GM10248 (cell line): ENCODE measurements around the gene PRR15L.
"Not testable (repeated sequence)": the region's sequence is repeated elsewhere in the genome, so short reads cannot be mapped to it uniquely, and the experiment has no call there.

Experiments
- CTCF ChIA-PET: fragments of 300-600 bp; sonication (Branson Sonifier 250); formaldehyde crosslinking; extraction: SDS; loops from one replicate; lab custom pipeline; 2021; ENCODE audit warnings: antibody characterized with exemption; lab: Yijun Ruan, JAX
- POLR2A ChIA-PET: fragments of 350-650 bp; sonication (Branson Sonifier 250); formaldehyde crosslinking; extraction: SDS; loops from one replicate; lab custom pipeline; 2020; ENCODE audit warnings: antibody characterized with exemption; lab: Yijun Ruan, JAX
- DNase-seq: peaks from one replicate; pipeline ENCODE4 v3.0.0; 2012; ENCODE audit errors: extremely low spot score
- TF ChIP-seq, protein P1 (sequence below): IDR thresholded peaks from 2 replicates; pipeline ENCODE4 v1.5.1; 2012; ENCODE audit warnings: mild to moderate bottlenecking, low read depth; ENCODE audit errors: extremely low read depth, missing control alignments, control extremely low read depth

PRR15L gene

DNA sequence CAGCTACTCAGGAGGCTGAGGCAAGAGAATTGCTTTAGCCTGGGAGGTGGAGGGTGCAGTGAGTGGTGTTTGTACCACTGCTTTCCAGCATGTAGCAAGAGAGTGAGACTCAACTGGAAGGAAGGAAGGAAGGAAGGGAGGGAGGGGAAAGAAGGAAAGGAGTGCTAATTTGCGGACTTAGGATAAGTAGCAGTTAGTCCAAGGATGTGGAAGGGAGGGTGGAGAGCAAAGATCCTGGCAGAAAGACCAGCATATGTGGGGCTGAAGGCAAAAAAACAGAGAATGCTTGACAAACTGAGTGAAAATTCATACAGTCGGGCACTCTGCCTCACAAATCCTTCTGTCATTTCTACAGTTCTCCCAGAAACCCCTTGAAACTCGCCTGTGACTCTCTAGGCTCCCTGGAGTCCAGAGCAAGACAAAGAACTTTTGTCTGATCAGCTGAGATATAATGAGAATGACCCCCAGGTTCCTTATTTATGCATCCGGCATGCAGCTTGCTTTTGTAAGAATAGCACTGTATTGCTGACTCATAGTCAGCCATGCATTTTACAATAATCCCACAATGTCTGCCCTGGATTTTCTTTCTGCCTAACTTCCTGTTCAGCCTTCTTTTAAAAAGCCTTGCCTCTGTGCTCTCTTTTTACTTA, 44.7 kb upstream of the PRR15L start:
- ChIA-PET POLR2A (interaction anchor here (0.6 kb wide), 1 partner anchor 42 kb away, joined by 4 read pairs; no protein-coding TSS in a partner anchor), CTCF (interaction anchor here (0.7 to 14.8 kb wide), 11 partner anchors 12 to 281 kb away, joined by 3 to 143 read pairs (median 5); partner anchors contain the start of genes CDK5RAP3 and PNPO)
- DNase-seq = peak; percentile 68
- TF ChIP-seq, protein P1, sequence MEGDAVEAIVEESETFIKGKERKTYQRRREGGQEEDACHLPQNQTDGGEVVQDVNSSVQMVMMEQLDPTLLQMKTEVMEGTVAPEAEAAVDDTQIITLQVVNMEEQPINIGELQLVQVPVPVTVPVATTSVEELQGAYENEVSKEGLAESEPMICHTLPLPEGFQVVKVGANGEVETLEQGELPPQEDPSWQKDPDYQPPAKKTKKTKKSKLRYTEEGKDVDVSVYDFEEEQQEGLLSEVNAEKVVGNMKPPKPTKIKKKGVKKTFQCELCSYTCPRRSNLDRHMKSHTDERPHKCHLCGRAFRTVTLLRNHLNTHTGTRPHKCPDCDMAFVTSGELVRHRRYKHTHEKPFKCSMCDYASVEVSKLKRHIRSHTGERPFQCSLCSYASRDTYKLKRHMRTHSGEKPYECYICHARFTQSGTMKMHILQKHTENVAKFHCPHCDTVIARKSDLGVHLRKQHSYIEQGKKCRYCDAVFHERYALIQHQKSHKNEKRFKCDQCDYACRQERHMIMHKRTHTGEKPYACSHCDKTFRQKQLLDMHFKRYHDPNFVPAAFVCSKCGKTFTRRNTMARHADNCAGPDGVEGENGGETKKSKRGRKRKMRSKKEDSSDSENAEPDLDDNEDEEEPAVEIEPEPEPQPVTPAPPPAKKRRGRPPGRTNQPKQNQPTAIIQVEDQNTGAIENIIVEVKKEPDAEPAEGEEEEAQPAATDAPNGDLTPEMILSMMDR = no peak

DNA sequence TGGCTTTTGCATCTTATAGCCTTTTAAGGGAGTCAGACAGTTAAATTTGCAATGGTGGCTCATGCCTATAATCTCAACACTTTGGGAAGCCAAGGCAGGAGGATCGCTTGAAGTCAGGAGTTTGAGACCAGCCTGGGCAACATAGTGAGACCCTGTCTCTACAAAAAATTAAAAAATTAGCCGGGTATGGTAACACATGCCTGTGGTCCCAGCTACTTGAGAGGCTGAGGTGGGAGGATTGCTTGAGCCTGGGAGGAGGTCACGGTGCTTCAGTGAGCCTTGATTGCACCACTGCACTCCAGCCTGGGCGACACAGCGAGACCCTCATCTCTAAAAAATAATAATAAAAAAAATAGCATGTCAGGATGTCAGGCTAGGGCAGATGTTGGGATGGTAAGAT, 44.0 kb upstream of the PRR15L start:
- CTCF ChIA-PET = interaction anchor here (0.8 to 14.8 kb wide), 10 partner anchors 13 to 159 kb away, joined by 3 to 143 read pairs (median 6); partner anchors contain the start of genes CDK5RAP3 and PNPO
- POLR2A ChIA-PET, DNase-seq: not testable (repeated sequence)

DNA sequence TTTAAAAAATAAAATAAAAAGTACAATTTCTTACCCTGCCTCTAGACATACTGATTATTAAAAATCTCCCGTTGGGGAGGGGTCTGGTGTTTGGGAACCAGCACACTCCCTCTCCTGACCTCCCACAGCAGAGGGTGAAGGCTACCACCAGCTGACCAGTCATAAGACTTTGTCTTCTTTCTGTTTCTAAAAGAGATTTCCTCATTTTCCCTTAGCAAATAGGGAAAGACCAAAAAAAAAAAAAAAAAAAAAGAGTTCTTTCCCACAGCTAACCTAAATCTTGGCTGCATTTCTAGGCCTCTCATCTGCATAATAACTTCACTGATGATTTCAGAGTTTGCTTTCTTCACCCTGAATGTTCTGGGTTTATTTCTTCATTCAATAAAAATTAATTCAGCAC, 43.5 kb upstream of the PRR15L start:
- POLR2A ChIA-PET = interaction anchor here (0.6 kb wide), 1 partner anchor 16 kb away, joined by 3 read pairs; no protein-coding TSS in a partner anchor
- no peak for DNase-seq
- TF ChIP-seq, protein P1 = no peak
- CTCF ChIA-PET = interaction anchor here (1.1 to 14.8 kb wide), 6 partner anchors 13 to 158 kb away, joined by 3 to 143 read pairs (median 20); partner anchors contain the start of gene CDK5RAP3

DNA sequence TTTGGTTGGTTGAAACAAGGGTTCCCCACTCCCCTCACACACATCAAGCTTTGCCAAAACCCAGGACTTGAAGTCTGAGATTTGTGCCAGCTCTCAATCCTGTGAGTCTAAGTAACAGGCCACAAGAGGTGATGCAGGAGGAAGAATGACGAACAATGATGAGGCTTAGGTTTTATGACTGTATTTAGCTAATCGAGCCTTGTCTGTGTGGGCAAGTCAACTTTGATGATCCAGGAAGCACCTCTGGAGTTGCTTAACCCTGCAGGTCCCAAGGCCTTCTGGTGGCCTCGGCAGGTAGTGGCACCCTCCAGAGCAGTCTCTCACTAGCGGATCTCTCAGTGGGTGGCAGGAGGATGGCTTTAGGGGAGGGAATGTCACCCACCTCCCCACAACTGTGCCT, 41.9 kb upstream of the PRR15L start:
- no peak for DNase-seq
- CTCF ChIA-PET = interaction anchor here (1.0 to 14.8 kb wide), 6 partner anchors 15 to 53 kb away, joined by 3 to 143 read pairs (median 20); partner anchors contain the start of gene CDK5RAP3
- POLR2A ChIA-PET = no interaction called here
- TF ChIP-seq, protein P1 = no peak

DNA sequence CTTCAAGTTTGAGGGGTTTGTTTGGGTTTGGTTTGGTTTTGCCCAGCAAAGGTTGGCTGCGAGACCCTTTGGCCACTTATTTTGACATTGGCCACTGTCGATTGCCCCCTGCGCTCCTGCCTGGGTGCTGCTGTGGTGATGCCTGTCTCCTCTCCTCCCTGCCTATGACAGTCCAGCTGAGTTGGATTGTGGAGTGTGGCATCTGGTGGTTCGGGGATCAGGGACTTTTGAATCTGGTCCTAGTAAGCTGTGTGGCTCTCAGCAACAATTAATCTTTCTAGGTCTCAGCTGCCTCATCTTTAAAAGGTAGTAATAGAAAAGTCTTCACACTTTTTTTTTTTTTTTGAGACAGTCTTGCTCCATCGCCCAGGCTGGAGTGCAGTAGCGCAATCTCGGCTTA, 40.4 kb upstream of the PRR15L start:
- ChIA-PET CTCF (interaction anchor here (0.9 to 14.8 kb wide), 4 partner anchors 11 to 27 kb away, joined by 3 to 143 read pairs (median 22); partner anchors contain the start of gene CDK5RAP3), POLR2A (no interaction called here)
- TF ChIP-seq, protein P1 = no peak
- no peak for DNase-seq

DNA sequence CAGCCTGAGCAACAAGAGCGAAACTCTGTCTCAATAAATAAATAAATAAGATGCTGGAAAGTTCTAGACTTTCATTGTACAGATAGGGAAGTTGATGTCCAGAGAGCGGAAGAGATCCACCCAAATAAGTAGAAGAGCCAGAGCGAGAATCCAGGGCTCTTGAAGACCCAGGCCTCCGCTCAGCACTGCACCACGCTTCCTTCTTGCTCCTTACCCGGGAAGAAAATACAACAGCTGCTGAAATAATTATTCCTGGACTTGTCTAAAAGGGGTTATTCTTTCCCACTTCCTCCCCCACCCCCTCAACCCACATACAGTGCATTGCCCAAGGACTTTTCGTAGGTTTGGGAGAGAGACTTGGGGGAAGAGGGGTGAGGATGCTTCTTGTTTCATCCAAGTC, 39.9 kb upstream of the PRR15L start:
- TF ChIP-seq, protein P1 = no peak
- ChIA-PET CTCF (interaction anchor here (0.9 to 14.8 kb wide), 3 partner anchors 10 to 19 kb away, joined by 3 to 143 read pairs (median 4); no protein-coding TSS in a partner anchor), POLR2A (no interaction called here)
- no peak for DNase-seq

DNA sequence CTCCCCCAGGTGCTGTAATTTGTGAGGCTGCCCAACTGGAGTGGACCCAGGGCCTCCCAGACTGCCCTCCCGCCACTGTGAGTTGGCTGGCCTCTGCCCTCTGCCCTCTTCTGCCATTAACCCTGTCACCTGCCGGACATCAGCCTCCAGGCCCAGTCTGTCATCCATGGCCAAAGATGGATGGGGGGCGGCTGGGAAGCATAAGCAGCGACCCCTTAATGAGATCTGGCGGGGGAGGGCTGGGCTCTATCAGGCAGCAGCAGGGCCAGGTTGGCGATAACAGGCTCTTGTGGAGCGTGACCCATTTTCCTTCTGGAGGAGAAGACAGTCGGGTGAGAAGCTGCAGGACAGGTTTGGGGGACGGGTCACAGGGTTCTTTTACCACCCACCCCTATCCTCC, 38.5 kb upstream of the PRR15L start:
- TF ChIP-seq, protein P1 = no peak
- ChIA-PET CTCF (interaction anchor here (0.9 to 14.8 kb wide), 4 partner anchors 17 to 48 kb away, joined by 3 to 143 read pairs (median 15); no protein-coding TSS in a partner anchor), POLR2A (no interaction called here)
- no peak for DNase-seq
